ENCODE results near the gene RABGAP1L.

DNA sequence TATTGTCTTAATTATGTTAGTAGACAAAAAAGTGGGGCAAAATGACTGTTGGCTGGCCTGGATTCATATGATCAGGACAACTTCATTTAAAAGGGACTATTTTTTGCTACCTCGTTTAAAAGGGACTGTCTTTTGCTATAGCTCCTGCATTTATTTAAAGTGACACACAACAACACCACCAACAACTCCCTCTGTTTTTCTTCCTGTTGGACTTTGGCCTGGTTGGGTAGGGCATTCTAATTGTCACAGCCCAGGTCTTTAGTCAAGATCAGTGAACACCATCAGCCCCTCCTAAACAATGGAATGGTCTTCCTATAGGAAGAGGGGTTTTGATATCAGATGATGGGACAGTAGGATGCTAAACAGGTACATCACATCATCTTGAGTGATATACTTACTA lies 530.2 kb downstream of the RABGAP1L start:
- TF ChIP-seq YY1 (IDR thresholded peaks at IDR 0.05; ENCODE audit: insufficient read depth, insufficient read length) = no peak
- no peak for TF ChIP-seq ZNF274 (IDR thresholded peaks at IDR 0.05; ENCODE audit: low read depth, low read length)

Measured in NT2/D1 (cell line).